CD4-positive, alpha-beta T cell treated with Interleukin-4 for 4 hours (primary cell): ENCODE data around the gene STRIP2.
A peak's percentile ranks its signal among the peaks of the same experiment; 100 is the strongest.
"Not testable (repeated sequence)": the region's sequence is repeated elsewhere in the genome, so short reads cannot be mapped to it uniquely, and the experiment has no call there.

ENCODE experiments used
- DNase-seq: peaks from one replicate; pipeline ENCODE4 v3.0.0-alpha.2; 2020

The STRIP2 gene, protein sequence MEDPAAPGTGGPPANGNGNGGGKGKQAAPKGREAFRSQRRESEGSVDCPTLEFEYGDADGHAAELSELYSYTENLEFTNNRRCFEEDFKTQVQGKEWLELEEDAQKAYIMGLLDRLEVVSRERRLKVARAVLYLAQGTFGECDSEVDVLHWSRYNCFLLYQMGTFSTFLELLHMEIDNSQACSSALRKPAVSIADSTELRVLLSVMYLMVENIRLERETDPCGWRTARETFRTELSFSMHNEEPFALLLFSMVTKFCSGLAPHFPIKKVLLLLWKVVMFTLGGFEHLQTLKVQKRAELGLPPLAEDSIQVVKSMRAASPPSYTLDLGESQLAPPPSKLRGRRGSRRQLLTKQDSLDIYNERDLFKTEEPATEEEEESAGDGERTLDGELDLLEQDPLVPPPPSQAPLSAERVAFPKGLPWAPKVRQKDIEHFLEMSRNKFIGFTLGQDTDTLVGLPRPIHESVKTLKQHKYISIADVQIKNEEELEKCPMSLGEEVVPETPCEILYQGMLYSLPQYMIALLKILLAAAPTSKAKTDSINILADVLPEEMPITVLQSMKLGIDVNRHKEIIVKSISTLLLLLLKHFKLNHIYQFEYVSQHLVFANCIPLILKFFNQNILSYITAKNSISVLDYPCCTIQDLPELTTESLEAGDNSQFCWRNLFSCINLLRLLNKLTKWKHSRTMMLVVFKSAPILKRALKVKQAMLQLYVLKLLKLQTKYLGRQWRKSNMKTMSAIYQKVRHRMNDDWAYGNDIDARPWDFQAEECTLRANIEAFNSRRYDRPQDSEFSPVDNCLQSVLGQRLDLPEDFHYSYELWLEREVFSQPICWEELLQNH

DNA sequence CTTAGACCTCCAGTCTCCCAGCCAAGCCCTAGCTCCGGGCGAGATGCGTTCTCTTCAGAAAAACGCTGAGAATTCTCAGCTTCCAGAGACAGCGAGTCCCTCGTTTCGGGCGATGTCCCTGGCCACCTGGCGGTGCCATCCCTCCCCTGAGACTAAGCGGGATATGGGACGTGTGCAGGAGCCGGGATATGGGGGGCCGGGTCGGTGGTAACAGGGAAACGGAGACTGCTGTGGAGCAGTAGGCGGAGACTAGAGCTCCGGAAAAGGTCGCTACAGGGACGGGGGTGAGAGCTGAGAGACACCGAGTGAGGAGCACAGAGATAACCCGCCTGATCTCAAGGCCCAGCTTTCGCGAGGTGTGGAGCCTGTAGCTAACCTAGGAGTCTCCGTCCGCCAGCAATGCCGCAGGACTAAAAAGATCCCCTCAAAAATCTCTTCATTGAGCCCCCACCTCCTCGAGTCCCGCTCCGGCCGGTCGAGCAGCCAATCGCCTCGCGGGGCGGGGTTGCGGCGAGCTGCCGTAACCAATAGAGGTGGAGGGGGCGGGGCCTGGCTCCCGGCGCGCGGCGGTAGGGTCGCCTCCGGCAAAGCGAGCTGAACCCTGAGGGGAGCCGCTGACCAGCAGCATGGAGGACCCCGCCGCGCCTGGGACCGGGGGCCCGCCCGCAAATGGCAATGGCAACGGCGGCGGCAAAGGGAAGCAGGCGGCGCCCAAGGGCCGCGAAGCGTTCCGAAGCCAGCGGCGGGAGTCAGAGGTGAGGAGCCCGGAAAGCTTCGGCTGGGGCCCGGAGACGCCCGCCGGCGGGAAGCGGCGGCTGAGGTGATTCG, at the start of gene STRIP2:
STRIP2 (plus strand) TSS at position 586 of the 828 bp plus-strand sequence; CDS start at position 627, 41 bp downstream.
- DNase-seq: peak; percentile 79

DNA sequence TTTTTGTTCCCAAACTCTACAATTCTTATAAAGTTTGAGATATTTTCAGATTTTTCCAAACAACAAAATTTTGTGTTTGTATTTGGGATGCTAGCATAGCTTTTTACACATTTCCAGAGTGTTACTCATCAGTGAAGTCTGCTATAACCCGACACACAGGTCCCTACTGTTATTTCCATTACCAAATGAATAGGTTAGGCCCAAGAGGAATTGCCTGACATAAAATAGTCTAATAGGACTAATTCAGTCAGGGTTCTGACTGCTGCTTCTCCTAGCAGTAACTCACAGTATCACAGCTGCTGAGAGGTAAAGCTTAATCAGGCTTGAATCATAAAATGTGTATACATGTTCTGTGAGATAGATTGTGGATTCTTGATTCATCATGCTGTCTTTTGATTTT, 49.1 kb upstream of the STRIP2 start:
- no peak for DNase-seq

DNA sequence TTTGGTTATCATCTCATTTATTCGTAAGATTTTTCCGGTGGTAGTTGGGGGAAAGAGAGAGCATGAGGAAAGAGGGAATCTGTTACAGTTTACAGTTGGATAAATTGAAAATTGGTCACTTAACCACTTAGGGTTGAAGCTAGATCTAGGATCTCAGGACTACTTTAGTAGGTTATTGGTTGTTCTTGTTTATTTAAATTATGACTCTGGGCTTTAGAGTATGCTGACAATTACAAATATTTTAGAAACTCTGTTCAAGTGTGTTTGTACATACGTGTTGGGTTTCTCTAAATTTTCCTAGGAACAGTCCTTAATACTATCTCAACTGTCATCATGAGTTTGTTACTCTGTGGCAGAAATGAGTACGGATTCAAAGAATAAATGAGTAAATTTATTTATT, 48.6 kb upstream of the STRIP2 start:
- no peak for DNase-seq

DNA sequence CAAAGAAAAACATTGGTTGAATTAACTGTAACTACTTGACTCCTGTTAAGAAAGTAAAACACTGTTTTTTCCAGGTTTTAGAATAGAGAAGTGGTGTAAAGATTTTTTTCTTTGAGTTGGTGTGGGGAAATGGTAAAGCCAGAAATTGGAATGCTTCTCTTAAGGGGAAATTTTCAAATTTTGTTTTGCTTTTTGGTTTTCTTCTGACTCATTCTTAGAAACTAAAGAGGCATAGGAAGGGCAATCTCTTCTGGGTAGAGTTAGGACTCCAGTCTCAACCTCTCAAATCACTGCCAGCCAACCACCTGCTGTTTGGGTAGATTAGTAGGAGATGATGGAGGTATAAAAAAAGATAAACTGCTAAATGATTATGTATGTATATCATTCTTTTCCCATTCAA, 47.7 kb upstream of the STRIP2 start:
- no peak for DNase-seq

DNA sequence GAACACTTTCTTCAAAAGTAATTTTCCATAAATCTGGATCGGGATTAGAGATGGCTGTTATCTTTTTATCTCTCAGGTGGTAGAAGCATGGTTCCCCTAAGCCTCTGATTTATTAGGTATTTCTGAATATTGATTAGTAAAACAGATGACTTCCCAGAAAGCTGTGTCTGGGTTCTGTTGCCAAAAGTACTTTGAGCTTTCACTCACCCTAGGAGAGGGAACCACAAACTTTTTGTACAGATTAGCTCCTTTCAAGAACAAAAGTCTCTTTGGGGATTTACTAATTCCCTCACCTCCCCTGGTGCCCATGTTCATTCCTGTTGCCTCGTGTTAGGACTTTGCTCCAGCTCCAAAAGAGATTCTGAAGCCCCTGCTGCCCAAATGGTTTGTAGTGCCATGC, 46.7 kb upstream of the STRIP2 start:
- DNase-seq: no peak

DNA sequence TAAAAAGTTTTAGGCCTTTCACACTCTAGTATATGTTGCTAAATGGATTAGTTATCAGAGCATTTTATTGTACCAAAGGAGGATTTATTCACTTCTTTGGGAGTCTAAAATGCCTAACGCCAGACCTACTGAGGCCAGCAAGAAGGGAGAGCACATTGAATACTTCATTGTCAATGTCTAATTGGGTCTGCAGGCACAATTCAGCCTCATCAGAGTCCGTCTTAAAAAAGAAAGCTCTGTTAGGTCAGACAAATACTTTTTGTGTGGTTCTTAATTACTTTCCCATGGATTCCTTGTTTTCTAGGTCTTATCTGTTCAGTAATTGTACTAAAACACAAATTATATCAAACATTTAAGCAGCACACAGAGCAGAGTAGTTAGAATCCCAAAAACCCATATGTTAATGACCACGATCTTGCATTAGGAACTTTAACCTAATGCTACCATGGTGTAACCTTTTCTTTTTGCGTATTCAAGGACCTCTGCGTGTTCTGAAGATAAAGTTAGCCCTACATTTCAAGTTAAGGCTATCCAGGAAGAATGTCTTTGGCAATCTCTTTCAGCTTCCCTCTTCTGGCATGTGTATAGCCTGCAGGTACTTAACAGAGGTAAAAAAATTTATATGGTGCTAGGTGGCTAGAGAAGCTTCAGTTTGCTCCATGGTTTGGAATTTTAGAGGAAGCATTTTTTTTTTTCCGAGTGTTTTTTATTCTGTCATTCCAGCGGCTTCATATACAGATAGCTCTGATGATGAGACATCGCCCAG, 45.7 kb upstream of the STRIP2 start:
- no peak for DNase-seq

DNA sequence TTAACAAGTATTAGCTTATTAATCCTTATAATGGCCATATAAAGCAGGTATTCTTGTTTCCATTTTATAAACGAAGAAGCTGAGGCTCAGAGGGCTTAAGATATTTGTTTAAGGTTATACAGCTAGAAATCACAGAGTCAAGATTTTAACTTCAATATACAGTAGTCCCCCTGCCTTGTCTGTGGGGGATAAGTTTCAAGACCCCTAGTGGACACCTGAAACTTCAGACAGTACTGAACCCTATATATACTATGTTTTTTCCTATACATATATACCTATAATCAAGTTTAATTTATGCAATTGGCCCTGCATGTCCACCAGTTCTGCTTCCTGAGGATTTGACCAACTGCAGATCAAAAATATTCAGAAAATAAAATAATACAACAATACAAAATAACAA, 44.4 kb upstream of the STRIP2 start:
- no peak for DNase-seq

DNA sequence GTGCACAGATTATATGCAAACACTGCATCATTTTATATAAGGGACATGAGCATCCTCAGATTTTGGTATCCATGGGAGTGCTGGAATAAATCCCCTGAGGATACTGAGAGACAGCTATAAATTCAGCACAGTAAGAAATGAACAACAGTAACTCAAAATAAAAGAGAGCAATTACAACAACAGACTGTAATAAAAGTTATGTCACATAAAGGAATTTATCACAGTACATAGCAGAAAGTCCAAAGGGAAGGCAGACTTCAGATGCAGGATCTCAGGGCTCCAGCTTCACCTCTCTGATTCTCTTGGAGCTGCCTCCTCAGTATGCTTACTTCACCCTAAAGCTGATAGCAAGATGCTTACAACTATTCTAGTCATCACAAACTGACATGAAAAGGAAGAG, 43.9 kb upstream of the STRIP2 start:
- DNase-seq: no peak

DNA sequence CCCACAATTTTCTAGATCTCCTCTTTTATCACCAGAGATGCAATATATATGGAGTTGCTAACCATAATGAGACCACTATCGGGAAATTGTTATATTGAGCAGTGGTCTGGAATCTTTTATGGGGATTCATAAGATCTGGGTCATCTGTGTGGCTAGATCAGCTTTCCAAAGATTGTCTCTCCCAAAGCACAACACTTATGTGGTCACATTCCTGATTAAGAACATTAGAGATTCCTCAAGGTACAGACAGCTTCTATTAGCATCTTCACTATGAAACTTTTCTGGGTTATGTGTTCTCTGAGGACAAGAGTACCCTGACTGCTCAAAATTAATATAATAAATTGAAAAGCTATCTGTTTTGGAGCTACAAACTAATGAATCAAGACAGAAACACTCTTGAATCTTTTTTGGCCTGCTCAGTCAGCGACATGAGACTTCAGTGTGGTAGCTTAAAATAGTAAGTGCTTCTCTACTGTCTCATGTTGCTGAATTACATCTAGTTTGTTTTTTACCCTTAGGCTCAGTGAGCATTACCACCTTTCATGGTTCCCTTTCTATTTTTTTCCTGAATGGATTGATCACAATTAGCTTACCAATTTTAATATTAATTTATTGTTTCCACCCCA, 42.6 kb upstream of the STRIP2 start:
- no peak for DNase-seq

DNA sequence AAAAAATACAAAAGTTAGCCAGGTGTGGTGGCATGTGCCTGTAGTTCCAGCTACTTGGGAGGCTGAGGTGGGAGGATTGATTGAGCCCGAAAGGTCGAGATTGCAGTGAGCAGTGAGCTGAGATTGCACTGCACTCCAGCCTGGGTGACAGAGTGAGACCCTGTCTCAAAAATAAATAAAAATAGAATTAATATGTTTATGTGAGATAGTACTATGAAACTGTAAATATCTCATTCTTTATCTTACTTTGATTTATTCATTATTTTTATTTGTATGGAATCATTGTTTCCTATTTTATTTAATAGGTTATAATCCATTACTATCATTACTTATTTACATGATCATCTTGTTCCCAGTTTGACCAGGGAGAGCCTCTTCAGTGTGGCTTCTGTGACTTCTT, 41.0 kb upstream of the STRIP2 start:
- no peak for DNase-seq

DNA sequence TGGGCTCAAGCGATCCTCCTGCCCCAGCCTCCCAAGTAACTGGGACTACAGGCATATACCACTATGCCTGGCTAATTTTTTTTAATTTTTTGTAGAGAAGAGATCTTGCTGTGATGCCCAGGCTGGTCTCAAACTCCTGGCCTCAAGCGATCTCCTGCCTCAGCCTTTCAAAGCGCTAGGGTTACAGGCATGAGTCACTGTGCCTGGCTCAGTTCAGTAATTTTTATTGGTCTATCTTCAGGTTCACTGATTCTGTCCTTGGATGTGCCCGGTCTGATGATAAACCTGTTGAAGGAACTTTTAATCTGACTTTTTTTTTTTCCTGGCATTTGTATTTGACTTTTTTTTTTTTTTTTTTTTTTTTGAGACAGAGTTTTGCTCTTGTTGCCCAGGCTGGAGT, 40.1 kb upstream of the STRIP2 start:
- no peak for DNase-seq

DNA sequence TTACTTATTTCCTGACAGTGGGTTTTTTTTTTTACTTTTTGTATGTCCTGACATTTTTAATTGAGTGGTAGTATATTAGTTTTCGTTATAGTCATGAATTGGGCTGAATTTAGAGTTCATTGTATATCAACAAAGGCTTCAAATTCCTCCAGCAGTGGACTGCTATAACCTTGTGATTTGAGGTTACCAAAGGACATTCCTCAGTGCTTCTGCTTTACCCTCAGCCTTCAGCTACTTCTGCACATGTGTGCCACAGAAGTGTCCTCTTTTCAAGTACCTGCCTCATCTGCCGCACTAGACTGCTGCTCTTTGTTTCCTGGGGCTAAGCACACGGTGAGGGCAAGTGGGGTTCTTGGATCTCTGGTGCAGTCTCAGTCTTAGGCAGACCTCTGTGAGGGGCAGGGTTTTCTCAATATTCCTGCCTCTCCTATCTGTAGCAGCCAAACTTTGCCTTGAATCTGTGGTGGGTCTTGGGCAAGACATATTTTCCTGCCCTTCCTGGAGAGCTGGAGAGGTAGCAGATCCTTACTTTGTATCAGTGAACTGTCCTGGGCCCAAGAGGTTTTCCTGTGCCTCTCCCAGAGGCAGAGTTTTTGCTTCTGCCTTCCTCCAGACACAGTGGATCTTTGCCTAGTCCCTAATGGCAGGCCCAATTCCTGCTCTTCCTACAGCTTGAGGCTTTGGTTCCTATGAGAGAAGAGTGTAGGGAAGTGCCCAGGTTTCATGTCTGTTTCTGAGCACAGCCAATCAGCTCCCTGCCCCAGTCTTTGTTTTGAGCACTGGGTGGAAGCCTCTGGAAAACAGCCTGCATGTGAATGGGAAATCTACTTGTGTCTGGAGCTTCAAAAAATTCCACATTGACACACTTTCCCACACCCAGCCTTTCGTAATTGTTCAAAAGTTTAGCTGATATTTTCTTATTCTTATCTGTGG, 39.0 kb upstream of the STRIP2 start:
- no peak for DNase-seq

DNA sequence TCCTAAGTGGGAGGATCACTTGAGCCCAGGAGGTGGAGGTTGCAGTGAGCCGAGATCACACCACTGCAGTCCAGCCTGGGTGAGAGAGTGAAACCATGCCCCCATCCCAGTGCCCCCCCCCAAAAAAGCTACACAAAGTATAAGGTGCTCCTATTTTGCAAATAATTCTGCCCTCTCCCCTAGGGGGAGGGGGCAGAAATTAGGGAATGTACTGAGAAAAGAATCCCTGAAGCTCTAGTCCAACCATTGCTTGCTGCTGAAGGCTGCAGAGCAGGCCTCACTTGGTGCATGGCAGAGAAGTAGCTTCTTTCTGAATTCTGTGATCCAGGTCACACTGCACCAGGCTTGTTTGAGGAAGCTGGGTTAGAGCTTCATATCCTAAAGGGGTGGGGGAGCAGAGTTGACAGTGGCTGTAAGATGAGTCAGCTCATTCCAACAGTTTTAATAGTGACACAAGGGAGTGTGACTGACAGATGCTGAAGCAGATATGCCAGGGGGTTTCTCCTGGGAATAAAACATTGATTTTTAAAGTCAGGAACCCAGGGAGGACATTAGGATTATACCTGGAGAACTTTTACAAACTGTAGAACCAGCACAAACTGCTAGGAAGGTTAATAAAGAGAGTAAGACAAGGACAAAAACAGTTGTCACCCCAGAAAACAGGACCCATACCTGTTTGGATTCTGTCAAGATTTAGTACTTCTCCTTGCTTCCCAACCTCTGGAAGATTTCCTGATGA, 32.8 kb upstream of the STRIP2 start:
- DNase-seq: no peak

DNA sequence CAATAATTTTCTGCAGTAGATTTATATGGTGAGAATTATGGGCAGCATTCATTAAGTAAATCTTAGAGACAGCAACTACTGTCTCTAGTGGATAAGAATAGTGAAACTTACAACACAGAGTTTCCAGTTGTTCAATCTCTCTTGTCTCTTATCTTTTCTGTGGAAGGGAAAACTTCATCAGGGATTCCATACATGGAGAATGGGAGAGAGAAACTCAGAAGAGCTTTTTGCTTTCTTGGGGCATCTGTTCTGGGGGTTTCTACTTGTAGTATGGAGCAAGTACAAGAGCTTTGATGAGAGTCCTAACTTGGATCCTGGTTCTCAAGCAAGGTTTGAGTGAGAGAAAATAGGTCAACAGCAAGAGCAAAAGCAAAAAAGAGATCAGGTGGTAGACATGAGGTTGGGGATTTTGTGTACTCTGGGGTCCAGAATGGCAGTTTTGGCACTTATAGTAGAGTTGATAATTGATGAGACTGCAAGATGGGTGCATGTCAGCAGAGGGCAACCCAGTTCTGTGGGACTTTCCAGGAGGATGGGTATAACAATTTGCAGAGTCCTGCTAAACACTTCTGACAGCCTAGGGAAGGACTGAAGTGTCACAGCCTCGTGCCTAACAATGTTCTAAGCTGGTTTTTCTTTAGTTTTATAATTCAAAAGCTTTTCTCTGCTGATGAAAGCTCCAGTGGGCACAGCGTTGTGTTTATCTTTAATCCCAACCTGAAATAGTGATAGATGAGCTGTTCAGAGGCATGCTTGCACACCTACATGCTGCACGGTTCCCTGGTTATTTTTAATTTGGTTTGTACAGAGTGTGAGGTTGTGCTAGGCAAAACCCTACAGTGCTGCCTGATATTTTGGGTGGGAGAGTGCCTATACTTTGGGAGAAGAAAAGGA, 32.0 kb upstream of the STRIP2 start:
- DNase-seq: no peak

DNA sequence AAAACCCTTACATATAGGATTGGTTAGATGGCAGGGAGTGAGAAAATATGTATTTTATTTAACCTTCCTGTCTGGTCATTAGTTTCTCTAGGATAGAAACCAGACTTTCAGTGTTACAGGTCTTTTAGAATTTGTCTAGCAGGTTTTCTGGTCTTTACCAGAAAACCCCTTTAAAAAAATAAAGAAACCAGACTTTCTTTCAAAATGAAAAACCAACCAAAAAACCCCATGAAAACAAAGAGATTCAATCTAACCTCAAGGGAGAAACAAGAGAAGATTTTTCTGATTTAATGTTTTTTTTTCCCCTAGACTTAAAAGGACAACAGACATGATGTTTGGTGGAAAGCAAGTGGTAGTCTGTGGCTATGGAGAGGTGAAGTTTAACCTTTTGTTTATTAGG, 28.7 kb upstream of the STRIP2 start:
- no peak for DNase-seq

DNA sequence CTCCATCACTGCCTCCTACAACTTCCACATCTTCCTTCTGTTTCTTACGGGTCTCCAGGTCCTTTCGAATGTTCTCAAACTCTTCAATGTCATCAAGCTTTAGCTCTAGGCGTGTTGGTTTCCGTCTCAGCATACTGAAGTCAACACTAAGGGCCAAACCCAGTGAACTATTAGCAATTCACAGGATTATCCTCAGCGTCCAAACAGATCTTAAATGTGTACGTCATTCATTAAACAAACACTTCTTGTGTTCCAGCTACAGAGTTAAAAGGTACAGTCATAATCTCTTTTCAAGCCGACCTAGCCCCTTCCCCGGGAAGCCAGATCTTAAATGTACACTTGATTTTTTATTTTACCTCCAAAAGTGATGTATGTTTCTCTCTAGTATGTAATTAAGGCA, 24.0 kb upstream of the STRIP2 start:
- not testable (repeated sequence) for DNase-seq

DNA sequence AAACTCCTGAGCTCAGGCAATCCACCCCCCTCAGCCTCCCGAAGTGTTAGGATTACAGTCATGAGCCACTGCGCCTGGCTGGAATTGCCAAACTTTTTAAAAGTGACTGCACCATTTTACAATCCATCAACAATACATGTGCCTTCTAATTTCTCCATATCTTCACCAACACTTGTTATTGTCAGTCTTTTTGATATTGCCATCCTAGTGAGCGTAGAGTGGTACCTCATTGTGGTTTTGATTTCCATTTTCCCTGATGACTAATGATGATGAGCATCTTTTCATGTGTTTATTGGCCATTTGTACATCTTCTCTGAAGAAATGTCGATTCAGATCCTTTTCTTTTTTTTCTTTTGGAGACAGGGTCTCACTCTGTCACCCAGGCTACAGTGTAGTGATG, 21.7 kb upstream of the STRIP2 start:
- no peak for DNase-seq

DNA sequence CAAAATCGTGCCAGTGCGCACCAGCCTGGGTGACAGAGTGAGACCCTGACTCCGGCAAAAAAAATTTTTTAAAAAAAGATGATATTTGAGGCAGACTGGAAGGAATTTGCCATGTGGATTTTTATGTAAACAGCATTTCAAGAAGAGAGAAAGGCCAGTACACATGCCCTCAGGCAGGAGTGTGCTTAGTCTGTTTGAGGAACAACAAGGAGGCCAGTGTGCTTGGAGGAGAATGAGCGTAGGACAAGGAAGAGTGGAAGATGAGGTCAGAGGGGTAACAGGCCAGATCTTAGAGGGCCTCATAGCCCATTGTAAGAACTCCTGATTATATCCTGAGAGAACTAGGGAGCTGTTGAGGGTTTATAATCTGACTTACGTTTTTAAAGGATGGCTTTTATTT, 17.2 kb upstream of the STRIP2 start:
- no peak for DNase-seq

DNA sequence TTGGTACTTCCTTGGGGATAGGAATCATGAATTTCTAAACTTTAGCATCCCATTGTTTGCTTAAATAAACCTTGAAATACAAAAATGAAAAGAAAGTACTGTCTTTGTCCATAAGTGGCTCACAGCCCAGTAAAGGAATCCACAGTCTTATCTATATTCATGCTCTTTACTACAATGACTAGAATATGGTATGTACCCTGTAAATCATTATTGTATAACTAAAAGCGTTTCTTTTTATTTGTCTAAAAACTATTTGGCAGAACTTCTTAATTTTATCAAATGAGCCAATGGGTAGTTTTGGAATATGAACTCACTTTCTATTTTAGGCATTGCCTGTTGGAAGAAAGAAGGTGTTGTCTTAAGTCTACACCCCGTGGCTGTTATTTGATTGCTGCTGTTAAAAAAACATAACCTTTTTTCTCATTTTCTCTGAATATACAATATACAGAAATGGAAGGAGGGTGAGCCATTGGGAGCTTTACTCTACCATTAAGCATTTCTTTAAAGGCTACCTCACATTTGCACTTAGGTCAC, 12.4 kb upstream of the STRIP2 start:
- DNase-seq: no peak
